Heart right ventricle (tissue), 16 donors: ENCODE data around the gene EPN1. TPM values are rescaled to one million over a fixed set of nuclear protein-coding genes. Genes with fewer than 3 reads are reported as not detected.

ENCODE experiments used
- ATAC-seq, 8 donors: fragments of 200-7000 bp; cut with Tn5 transposase; one replicate each; pipeline ENCODE4 v1.9.1; 2020; ENCODE audit warnings: mild to moderate bottlenecking in 8 of 8, moderate library complexity in 8 of 8, moderate number of reproducible peaks in 1 of 8
- DNase-seq, 2 donors: peaks; one replicate each; pipeline ENCODE4 v3.0.0-alpha.2; 2020
- H3K27ac ChIP-seq, 10 donors: fragments of 200-600 bp; sonication (generic) in 2 of 10; one replicate each; pipeline versions ENCODE4 v1.5.0 to v1.8.0; 2020 to 2022; ENCODE audit warnings: mild to moderate bottlenecking in 3 of 10
- H3K27me3 ChIP-seq, 7 donors: fragments of 200-600 bp; one replicate each; pipeline ENCODE4 v1.8.0; 2021 to 2022; ENCODE audit warnings: mild to moderate bottlenecking in 2 of 7
- H3K36me3 ChIP-seq, 9 donors: fragments of 200-600 bp; sonication (generic) in 1 of 9; one replicate each; pipeline versions ENCODE4 v1.5.0 to v1.8.0; 2020 to 2022; ENCODE audit warnings: mild to moderate bottlenecking in 2 of 9
- H3K4me1 ChIP-seq, 9 donors: fragments of 200-600 bp; sonication (generic) in 1 of 9; one replicate each; pipeline versions ENCODE4 v1.5.0 to v1.8.0; 2020 to 2022; ENCODE audit warnings: mild to moderate bottlenecking in 4 of 9
- H3K4me3 ChIP-seq, 10 donors: fragments of 200-600 bp; sonication (generic) in 2 of 10; one replicate each; pipeline versions ENCODE4 v1.5.0 to v1.8.0; 2020 to 2022; ENCODE audit warnings: mild to moderate bottlenecking in 7 of 10, moderate library complexity in 2 of 10
- H3K9me3 ChIP-seq, 11 donors: fragments of 200-600 bp in 10 of 11; sonication (generic) in 2 of 11; one replicate each; pipeline versions ENCODE4 v1.5.0 to v1.8.0; 2013 to 2022; ENCODE audit warnings: mild to moderate bottlenecking in 2 of 11, control low read depth in 1 of 11, moderate library complexity in 1 of 11
- WGBS, 2 donors: extraction: QIAGEN DNeasy Blood & Tissue Kit; methylation state at CpG; one replicate each; pipeline ENCODE4 v1.1.7; 2013; ENCODE audit warnings: inconsistent platforms in 1 of 2; 5-methylcytosine and 5-hydroxymethylcytosine counted together
- intact Hi-C, 10 donors: fragments of 100-400 bp; cut with DNase I; formaldehyde crosslinking; loops; one replicate each; pipeline versions ENCODE4 v1.11.1 to v1.14.2; 2022
- polyA plus RNA-seq, 2 donors: library from polyadenylated mRNA; stranded (reverse); fragments of 200-250 nt; gene quantifications; one replicate each; pipeline ENCODE4 v1.2.3, GENCODE V29; 2013
- total RNA-seq, 10 donors: library from RNA; stranded (reverse); fragmentation: NEBNext Ultra II Directional in 3 of 10; extraction: Animal tissue kit (Norgen Biotek cat#: 25700) in 3 of 10; gene quantifications; one replicate each; pipeline versions ENCODE4 v1.2.1 to v1.2.4, GENCODE V29; 2021 to 2023
- TF ChIP-seq, protein P1 (sequence below), 9 donors: fragments of 200-600 bp; sonication (generic) in 2 of 9; IDR thresholded peaks; one replicate each; pipeline versions ENCODE4 v1.5.0 to v1.8.0; 2021 to 2022; ENCODE audit warnings: antibody characterized with exemption in 9 of 9, mild to moderate bottlenecking in 5 of 9, moderate library complexity in 1 of 9
- donor health status: Arrhythmogenic right ventricular cardiomyopathy.
- donor health status: ischemic (EF 13 %, LVEDD 7.1; RV severe dilation, severe dysfunction).
- donor health status: healthy with polysubstance abuse.
- donor health status: DM: no; HTN: yes; CAD: no.
- donor health status: DM: no; HTN: no; CAD: no.
- donor health status: ischemic (EF 25% LVEDD 6.9; RV normal size, moderate dysfunction).
- donor health status: ischemic (EF 25% LVEDD 5.7; RV mildly dilated, moderate dysfunction).
- donor health status: healthy.
- donor health status: DM: yes; HTN: yes; CAD: no.
- donor health status: Ischemic cardiomyopathy.
- donor health status: ischemic (EF 35%, LVEDD 5.7; RV mildly dilated, moderate dysfunction).
- donor health status: nonischemic (EF 11% LVEDD 7.7; RV severe dilation, severe dysfunction).
- donor health status: DM: yes; HTN: yes; CAD: no.
- donor health status: PGD.
- donor health status: ischemic (EF 29% LVEDD 5.4; RV normal size, mild dysfunction).
- donor health status: nonischemic (EF 23%, LVEDD 6.1; RV moderate dilation, normal function).

EPN1 gene
- total and polyA plus RNA-seq, 12 donors: 127 to 305 (median 138) TPM

DNA sequence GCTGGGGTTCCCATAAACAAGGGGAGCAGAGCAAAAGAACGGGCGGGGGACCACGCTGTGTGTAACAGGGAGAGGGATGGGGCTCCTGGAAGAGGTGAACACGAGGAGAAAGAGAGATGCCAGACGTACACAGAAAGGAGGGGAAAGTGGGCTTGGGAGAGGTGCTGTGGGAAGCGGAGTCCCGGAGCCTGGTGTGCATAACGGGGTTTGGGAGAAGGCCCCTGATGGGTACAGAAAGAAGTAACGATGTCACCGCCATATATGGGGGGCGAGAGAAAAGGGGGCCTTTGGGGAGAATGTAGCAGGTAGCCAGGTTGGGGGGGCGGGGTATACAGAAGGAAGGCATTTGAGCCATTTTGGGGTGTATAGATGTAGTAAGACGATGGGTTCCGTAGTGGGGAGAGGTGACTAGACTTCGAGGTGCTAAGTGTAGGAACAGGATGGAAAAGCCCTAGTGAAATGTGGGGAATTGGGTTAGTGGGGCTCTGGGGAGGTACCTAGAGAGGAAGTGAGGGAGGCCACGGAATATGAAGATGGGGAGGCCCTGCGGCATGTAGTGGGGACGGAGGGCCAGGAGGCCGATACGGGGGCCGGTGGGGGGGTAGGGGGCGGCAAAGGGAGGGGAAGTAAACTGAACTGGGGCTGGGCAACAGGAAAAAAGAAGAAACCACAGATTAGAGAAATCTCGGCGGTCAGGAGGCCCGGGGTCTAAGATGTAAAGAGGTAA is 33.4 kb upstream of the EPN1 start:
- H3K27ac ChIP-seq: peak overlapping the region; percentile 87 to 95 (median 90)
- DNase-seq: no peak
- peaks cover 0 to 21% (median 8%) of the 10 kb centered on the region in 9 donors for H3K36me3 ChIP-seq
- no peaks in the 10 kb centered on the region for H3K9me3 ChIP-seq
- whole genome bisulfite sequencing, 2 donors: 1% methylated on average over 25 of the region's 25 CpGs
- H3K27me3 ChIP-seq: no peaks in the 10 kb centered on the region
- intact Hi-C loops: no loop called here
- TF ChIP-seq, protein P1, sequence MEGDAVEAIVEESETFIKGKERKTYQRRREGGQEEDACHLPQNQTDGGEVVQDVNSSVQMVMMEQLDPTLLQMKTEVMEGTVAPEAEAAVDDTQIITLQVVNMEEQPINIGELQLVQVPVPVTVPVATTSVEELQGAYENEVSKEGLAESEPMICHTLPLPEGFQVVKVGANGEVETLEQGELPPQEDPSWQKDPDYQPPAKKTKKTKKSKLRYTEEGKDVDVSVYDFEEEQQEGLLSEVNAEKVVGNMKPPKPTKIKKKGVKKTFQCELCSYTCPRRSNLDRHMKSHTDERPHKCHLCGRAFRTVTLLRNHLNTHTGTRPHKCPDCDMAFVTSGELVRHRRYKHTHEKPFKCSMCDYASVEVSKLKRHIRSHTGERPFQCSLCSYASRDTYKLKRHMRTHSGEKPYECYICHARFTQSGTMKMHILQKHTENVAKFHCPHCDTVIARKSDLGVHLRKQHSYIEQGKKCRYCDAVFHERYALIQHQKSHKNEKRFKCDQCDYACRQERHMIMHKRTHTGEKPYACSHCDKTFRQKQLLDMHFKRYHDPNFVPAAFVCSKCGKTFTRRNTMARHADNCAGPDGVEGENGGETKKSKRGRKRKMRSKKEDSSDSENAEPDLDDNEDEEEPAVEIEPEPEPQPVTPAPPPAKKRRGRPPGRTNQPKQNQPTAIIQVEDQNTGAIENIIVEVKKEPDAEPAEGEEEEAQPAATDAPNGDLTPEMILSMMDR (IDR thresholded peaks at IDR 0.05): no peak
- H3K4me3 ChIP-seq: peak overlapping the region; percentile 74 to 95 (median 84)
- ATAC-seq: peak in 6 of 8 donors; percentile 0 to 6 (median 2)
- H3K4me1 ChIP-seq: peaks cover 12 to 79% (median 56%) of the 10 kb centered on the region in 9 donors

GRCh38 chr19:55642153-55643002 is 32.6 kb upstream of the EPN1 start:
- 2 to 3% methylated on average over 64 to 65 of the region's 65 CpGs for WGBS, 2 donors
- intact Hi-C loops: no loop called here
- H3K27me3 ChIP-seq: no peaks in the 10 kb centered on the region
- ATAC-seq (peak in 2 of 8 donors; percentile 0 to 16), DNase-seq (peak; percentile 14 to 35)
- peaks cover 18 to 79% (median 58%) of the 10 kb centered on the region in 9 donors for H3K4me1 ChIP-seq
- H3K4me3 ChIP-seq: peak overlapping the region; percentile 74 to 95 (median 84)
- H3K36me3 ChIP-seq: peaks cover 0 to 21% (median 8%) of the 10 kb centered on the region in 9 donors
- H3K27ac ChIP-seq: peak overlapping the region in 9 of 10 donors; percentile 37 to 95 (median 89)
- H3K9me3 ChIP-seq: no peaks in the 10 kb centered on the region
- TF ChIP-seq, protein P1 (IDR thresholded peaks at IDR 0.05): no peak

DNA sequence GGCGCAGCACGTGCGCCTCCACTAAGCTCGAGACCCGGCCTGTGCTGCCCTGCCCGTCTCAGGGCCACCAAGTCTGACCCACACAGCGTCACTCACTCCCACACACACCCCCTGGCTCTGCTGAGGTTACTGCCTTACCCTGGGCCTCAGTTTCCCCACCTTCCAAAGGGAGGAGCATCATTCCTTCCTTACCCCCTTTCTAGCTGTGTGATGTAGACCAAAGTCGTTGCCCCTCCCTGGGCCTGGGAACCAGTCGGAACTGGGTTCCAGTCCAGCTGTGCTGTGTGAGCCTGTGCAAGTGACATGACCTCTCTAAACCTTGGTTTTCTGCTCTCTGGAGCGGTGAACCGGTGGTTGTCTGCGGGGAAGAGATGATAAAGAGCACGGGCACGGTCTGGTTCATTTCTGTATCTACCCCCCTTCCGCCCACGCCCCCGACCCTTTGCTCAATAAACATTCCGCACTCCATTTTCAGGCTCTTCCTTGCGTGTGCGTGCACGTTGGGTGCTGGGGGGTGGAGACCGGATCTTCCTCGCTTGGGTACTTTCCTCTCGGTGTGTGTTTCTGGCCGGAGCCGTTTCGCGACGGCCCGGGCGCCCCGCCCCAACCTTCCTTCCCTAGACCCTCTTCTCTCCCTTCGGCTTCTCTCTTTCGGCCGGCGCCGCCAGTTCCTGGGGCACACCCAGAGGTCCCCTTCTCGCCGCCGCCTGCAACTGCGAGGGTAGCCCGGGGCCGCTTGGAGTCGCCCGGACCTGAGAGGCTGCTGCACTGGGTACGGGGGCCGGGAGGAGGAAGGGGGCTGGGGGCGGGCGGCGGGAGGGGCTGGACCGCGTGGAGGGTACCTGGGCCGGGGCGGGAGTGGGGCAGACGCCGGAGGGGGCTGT is 31.8 kb upstream of the EPN1 start, which contains the start of gene ZNF581:
Gene ZNF581 (plus strand): TSS at position 647 of the 884 bp plus-strand sequence. CDS start 923 bp downstream, outside the sequence.
- H3K4me1 ChIP-seq: peaks cover 22 to 75% (median 59%) of the 10 kb centered on the region in 9 donors

More for the DNA sequence above, 31.8 kb upstream of the EPN1 start, which contains the start of gene ZNF581:
- 2 to 3% methylated on average over 53 to 56 of the region's 56 CpGs for WGBS, 2 donors
- Histone ChIP-seq H3K9me3 (no peaks in the 10 kb centered on the region), H3K36me3 (peaks cover 0 to 20% (median 8%) of the 10 kb centered on the region in 9 donors), H3K27ac (peak within 1 kb of the TSS in 9 of 10 donors; percentile 77 to 95 (median 89)), H3K4me3 (peak within 1 kb of the TSS; percentile 74 to 95 (median 84)), H3K27me3 (no peaks in the 10 kb centered on the region)
- TF ChIP-seq, protein P1 (IDR thresholded peaks at IDR 0.05): no peak
- intact Hi-C loops: no loop called here
- peak; percentile 73 to 76 for DNase-seq
- ATAC-seq: peak; percentile 23 to 66 (median 48)
